Nephron (organoid): Measurements from ENCODE around the gene VPS39.

Experiments used
- H3K27ac Mint-ChIP-seq, 3 experiments: 2 replicates each; pipeline ENCODE4 v1.8.0; 2020; ENCODE audit warnings: mixed read lengths in 3 of 3, mild to moderate bottlenecking in 2 of 3, moderate library complexity in 1 of 3
- H3K27me3 Mint-ChIP-seq: 2 replicates; pipeline ENCODE4 v1.8.0; 2021; ENCODE audit warnings: low read depth, mild to moderate bottlenecking, moderate library complexity, mixed read lengths
- H3K36me3 Mint-ChIP-seq: 2 replicates; pipeline ENCODE4 v1.8.0; 2020; ENCODE audit warnings: low read depth, mixed read lengths
- H3K4me1 Mint-ChIP-seq: 2 replicates; pipeline ENCODE4 v1.8.0; 2020; ENCODE audit warnings: mixed read lengths
- H3K4me3 Mint-ChIP-seq, 3 experiments: 2 replicates each; pipeline ENCODE4 v1.8.0; 2020; ENCODE audit warnings: mild to moderate bottlenecking in 3 of 3, mixed read lengths in 3 of 3, moderate library complexity in 2 of 3
- H3K9me3 Mint-ChIP-seq: 2 replicates; pipeline ENCODE4 v1.8.0; 2020; ENCODE audit warnings: mixed read lengths
- CTCF ChIP-seq, 3 experiments: fragments of 200-600 bp; sonication (generic); IDR thresholded peaks; one replicate each; pipeline ENCODE4 v1.5.0; 2021; ENCODE audit warnings: antibody characterized with exemption in 3 of 3; ENCODE audit not compliant: unreplicated experiment in 3 of 3

The VPS39 gene

GRCh38 chr15:42133886-42134502, 74.1 kb downstream of the VPS39 start:
- peak in 1 of 3 experiments; percentile 18 for TF ChIP-seq CTCF (IDR thresholded peaks at IDR 0.05; ENCODE audit: unreplicated experiment in 3 of 3)
- Mint-ChIP-seq H3K27ac (no peak overlapping the region), H3K4me3 (no peak overlapping the region), H3K4me1 (no peaks in the 10 kb centered on the region), H3K27me3 (peaks cover 28% of the 10 kb centered on the region), H3K36me3 (no peaks in the 10 kb centered on the region), H3K9me3 (no peaks in the 10 kb centered on the region)

- TF ChIP-seq CTCF (IDR thresholded peaks at IDR 0.05; ENCODE audit: unreplicated experiment in 3 of 3) = no peak
- Mint-ChIP-seq H3K4me1 (no peaks in the 10 kb centered on the region), H3K27ac (no peak overlapping the region)
These were observed 74.7 kb downstream of the VPS39 start for GRCh38 chr15:42133356-42133755.

GRCh38 chr15:42131826-42132806, 76.0 kb downstream of the VPS39 start:
- Mint-ChIP-seq H3K4me3 (no peak overlapping the region), H3K27ac (no peak overlapping the region), H3K36me3 (no peaks in the 10 kb centered on the region), H3K4me1 (no peaks in the 10 kb centered on the region), H3K27me3 (peaks cover 26% of the 10 kb centered on the region), H3K9me3 (no peaks in the 10 kb centered on the region)
- no peak for TF ChIP-seq CTCF (IDR thresholded peaks at IDR 0.05; ENCODE audit: unreplicated experiment in 3 of 3)

More at GRCh38 chr15:42133356-42133755, 74.7 kb downstream of the VPS39 start:
- no peaks in the 10 kb centered on the region for H3K36me3 Mint-ChIP-seq
- no peaks in the 10 kb centered on the region for H3K9me3 Mint-ChIP-seq
- H3K27me3 Mint-ChIP-seq = peaks cover 27% of the 10 kb centered on the region
- no peak overlapping the region for H3K4me3 Mint-ChIP-seq

- H3K9me3 Mint-ChIP-seq = no peaks in the 10 kb centered on the region
- H3K4me1 Mint-ChIP-seq = no peaks in the 10 kb centered on the region
- no peak overlapping the region for H3K4me3 Mint-ChIP-seq
- peaks cover 24% of the 10 kb centered on the region for H3K27me3 Mint-ChIP-seq
- H3K27ac Mint-ChIP-seq = no peak overlapping the region
- H3K36me3 Mint-ChIP-seq = no peaks in the 10 kb centered on the region
- no peak for TF ChIP-seq CTCF (IDR thresholded peaks at IDR 0.05; ENCODE audit: unreplicated experiment in 3 of 3)
These were observed 77.1 kb downstream of the VPS39 start for GRCh38 chr15:42131006-42131405.

GRCh38 chr15:42130246-42130986, 77.7 kb downstream of the VPS39 start:
- no peak for TF ChIP-seq CTCF (IDR thresholded peaks at IDR 0.05; ENCODE audit: unreplicated experiment in 3 of 3)
- Mint-ChIP-seq H3K27ac (no peak overlapping the region), H3K4me3 (no peak overlapping the region), H3K27me3 (peaks cover 22% of the 10 kb centered on the region), H3K36me3 (no peaks in the 10 kb centered on the region), H3K4me1 (no peaks in the 10 kb centered on the region), H3K9me3 (no peaks in the 10 kb centered on the region)
